GM21360 (cell line): Measurements from ENCODE around the gene MINDY4.
"Not testable (repeated sequence)": the region's sequence is repeated elsewhere in the genome, so short reads cannot be mapped to it uniquely, and the experiment has no call there.

Experiments used
- ATAC-seq: cut with Tn5 transposase; IDR thresholded peaks from one replicate; pipeline ENCODE4 v1.9.1; 2021; ENCODE audit warnings: mild to moderate bottlenecking, moderate library complexity; ENCODE audit not compliant: unreplicated experiment

The MINDY4 gene

DNA sequence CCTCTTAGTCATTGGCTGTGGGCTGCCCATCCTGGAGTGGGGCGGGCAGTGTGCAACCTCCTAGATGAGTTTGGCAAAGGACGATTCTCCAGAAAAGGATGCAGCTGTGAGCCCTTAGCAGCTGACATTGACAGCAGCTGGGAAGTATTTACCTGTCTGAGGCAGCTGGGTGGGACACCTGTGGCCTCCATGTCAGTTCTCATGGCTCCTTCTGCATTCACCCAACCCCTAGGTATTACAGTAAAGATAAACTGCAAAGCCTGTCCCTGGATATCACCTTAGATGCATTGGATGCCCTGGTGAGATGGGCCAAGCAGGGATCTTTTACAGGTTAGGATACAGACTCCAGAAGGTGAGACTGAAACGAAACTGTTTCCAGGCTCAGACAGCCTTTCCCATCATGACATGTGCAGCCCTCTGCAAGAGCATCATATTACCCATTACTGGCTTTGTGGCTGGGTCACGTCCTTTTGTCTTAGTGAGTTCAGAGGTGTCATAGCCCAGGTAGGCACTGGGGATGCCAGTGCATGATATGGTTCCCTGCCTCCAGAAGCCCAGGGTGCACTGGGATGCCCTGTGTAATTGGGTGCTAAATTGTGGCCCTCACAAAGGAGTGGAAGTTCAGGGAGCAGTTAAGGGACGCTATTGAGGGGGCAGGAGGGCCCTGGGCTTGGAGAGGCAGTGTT, 28.9 kb downstream of the MINDY4 start:
- no peak for ATAC-seq

DNA sequence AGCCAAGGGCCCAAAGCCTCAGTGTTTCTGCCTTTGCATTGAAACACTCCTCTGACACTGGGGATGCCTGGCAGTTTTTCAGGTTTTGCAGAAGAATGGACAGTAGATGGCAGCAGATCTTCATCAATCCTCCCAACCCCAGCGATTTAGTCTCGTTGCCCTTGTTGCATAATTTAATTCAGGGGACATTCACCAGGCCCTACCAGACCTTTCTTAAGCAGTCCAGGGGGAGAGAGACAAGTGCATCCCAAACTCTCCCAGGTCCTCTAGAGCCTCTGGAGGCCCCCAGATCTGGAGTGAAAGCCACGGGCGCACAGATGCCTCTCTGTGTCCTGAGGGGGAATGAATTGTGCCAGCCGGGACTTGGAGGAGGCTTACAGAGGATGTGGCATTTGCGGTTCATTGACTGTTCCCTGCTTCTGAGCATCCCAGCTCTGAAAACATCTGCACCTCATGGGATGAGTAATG, 29.6 kb downstream of the MINDY4 start:
- ATAC-seq: peak; percentile 24

DNA sequence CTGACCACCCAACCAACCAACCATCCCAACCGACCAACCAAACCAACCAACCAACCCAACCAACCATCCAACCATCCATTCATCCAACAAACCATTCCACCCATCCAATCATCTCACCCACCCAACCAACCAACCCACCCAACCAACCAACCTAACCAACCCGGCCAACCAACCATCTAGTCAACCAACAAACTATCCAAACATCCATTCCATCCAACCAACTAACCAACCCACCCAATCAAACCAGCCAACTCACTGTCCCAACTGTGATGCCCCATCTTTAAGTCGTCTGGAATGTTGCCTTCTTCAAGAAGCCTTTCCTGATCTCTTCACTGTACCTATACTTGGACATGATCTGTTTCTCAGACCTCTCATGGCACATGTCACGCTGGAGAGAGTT, 31.6 kb downstream of the MINDY4 start:
- no peak for ATAC-seq

DNA sequence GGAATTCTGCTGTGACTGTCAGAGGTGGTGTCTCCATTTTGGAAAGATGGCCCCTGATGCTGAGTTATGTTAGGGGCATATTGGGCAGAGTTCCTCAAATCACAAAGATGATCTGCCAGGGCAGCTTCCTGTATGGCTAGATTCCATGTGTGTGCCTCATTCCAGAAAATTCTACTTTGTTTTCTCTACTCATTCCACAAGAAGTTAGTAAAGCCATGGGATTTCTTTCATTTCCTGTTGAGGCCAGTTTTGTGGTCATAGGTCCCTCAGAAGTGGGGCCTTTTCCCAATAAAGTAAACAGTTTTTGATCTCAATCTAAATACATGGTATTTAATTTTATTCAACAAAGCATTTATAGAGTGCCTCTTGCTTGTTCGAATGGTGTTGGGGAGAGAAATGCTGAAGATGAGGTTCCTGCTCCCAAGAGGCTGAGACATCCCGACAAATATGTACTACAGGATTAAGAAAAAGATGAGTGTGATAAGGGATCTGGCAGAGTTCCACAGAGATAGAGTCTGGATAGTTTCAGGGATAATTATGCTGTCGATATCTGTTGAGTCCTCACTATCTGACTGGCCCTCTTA, 33.0 kb downstream of the MINDY4 start:
- no peak for ATAC-seq

DNA sequence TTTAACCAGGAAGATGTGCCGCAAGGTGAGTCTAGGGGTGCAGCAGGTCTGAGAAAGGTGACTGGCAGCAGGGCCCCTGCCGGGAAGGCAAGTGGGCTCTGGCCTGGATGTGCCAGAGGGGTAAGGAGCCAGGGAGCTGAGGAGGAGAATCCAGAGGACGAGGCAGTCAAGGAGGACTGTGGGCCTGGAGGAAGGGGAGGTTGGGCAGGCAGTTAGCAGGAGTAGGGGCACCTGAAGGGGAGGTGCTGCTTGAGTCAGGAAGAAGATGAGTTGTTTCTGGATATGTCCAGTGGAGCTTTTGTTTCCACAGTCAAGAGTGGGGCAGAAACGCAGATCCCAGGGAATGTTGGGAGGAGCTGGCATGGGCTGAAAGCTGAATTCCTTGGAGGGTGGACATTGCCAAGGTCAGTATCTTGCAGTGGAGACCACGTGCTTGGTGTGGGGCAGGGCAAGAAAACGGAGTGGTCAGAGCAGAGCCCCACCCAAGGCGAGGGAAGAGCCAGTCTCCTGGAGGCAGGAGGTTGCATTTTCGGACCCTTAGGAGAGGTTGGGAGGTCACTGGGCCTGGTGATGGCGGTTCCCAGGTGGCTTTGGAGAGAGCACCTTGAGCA, 34.0 kb downstream of the MINDY4 start:
- ATAC-seq: no peak

DNA sequence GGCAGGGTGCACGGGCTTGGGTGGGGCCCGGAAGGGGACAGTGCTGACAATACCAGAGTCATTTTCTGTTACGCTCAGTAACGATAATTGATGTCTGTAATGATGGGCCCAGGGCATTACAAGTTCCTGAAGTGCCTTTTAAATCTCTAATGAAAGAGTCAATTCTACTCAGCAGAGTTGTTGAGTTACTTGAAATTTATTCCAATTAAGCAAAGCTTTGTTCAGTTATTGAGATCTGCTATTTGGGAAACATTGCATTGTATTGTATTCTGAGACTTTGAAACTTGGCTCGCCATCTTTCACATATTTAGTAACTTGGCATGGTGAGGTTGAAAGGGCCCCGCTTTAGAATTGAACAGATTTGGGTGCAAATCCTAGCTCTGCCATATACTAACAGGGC, 34.7 kb downstream of the MINDY4 start:
- no peak for ATAC-seq

DNA sequence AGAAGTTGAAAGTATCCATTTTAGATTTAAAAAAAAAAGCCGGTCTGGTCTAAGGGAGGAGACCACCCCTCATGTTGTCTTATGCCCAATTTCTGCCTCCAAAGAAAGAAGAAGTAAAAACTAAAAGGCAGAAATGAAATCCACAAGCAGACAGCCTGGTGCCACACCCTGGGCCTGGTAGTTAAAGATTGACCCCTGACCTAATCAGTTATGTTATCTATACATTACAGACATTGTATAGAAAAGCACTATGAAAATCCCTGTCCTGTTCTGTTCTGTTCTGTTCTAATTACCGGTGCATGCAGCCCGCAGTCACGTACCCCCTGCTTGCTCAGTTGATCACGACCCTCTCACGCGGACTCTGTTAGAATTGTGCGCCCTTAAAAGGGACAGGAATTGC, 36.3 kb downstream of the MINDY4 start:
- ATAC-seq: not testable (repeated sequence)

DNA sequence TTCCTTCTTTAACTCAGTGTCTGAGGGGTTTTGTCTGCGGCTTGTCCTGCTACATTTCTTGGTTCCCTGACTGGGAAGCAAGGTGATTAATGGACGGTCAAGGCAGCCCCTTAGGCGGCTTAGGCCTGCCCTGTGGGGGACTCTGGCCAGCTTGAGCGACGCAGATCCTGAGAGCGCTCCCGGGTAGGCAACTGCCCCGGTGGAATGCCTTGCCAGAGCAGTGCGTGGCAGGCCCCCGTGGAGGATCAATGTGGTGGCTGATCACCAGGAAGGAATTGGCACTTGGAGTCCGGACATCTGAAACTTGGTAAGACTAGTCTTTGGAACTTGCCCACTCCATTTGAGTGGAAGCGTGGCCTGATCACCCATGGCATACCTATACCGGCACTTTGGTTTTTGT, 36.7 kb downstream of the MINDY4 start:
- ATAC-seq: not testable (repeated sequence)

DNA sequence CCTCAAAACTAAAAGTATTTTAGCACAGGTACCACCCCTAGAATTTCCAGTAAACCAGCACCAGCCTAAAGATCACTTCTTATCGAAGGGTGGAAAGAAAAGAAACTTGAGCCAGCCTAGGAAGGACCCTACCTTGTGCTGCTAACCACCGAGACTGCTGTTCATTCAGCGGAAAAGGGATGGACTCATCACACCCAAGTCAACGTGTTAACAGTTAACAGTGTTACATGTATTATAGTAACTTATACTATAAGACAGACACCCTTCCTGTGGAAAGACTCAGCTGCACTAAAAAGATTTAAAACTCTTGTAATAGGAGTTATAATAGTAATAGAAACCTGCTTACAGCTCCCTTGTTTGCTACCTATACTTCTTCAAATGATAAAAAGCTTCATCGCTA, 39.8 kb downstream of the MINDY4 start:
- no peak for ATAC-seq

DNA sequence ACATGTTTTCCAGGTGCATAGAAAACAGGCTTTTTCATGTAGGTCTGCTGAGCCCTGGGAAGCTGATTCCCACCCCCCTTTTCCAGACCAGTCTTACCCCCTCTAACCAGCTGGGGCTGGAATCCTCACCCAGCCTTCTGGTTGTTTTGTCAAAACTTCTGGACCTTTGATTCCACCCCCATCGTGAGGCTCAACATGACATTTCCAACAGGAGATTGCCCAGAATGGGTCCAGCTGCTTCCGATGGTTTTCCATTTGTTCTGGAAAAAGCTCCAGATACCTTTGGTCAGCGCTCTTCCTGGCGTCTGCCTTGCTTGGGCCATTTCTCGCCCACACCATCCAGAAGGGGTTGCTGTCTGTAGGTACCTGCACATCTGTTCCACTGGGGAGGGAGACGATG, 41.5 kb downstream of the MINDY4 start:
- no peak for ATAC-seq

DNA sequence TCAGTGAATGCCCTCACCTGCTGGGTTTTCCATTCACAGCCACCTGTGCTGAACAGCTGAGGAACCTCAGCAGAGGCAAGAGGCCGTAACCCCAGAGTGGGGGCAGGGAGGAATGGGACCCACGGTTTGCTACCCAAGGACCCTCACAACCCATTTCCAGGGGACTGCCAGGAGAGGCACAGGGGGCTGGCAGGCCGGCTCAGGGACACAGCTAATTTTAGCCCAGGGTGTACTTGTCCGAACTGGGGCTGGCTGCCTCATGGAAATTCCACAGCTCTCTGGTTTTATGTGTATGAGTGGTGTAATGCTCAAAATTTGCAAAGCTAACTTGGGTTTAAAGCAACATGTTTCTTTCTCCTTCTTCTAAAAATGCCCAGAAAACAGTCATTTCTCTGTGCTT, 42.2 kb downstream of the MINDY4 start:
- no peak for ATAC-seq

DNA sequence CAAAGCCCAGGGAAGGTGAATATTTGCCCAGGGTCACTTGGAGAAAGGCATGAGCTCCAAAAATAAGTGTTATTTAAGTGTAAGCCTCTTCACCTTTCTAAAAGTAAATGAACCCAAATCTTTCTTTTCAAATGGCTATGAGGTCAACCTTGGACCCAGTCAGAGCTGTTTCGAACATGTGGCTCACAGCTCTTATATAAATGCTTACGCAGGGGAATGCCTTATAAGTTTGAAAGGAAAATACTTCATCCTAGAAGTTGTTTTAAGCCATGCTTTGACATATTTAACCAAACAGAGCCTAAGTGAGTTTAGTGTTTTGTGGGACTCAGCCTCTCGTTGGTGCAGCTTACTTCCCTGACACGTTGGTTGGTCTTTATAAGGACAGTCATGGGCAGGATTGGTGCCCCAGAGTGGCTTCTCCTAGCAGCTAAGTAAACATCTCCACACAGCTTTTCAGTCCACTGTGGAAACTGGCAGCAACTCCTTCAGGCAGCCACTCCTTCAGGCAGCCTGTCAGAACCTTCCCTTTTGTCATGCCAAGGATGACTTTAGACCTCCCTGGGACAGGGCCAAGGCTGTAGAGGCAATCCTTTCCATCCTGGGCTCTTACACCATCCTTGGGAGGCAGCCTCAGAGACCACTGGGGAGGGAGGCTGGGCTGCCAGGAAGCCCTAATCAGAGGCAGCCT, 43.6 kb downstream of the MINDY4 start:
- no peak for ATAC-seq

DNA sequence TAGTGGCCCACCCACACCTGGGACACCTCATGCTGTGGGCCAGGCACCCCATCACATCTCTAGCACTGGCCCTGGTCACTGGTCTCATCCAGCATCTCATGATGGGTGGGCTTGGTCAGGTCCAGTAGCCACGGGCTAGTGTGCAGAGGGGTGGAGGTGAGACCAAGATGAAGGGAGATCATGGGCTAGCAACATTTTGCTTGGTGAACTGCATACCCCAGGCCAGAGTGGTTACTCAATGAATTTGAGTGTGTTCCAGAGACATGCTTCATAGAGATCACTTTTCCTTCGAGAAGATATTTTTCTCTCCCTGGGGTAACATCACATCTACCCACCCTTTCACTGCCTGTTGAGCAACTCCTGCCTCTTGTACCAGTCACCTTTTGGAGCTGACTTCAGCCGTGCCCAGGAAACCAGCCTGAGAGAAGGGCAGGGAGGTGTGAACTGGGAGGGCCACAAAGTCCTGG, 44.2 kb downstream of the MINDY4 start:
- no peak for ATAC-seq

DNA sequence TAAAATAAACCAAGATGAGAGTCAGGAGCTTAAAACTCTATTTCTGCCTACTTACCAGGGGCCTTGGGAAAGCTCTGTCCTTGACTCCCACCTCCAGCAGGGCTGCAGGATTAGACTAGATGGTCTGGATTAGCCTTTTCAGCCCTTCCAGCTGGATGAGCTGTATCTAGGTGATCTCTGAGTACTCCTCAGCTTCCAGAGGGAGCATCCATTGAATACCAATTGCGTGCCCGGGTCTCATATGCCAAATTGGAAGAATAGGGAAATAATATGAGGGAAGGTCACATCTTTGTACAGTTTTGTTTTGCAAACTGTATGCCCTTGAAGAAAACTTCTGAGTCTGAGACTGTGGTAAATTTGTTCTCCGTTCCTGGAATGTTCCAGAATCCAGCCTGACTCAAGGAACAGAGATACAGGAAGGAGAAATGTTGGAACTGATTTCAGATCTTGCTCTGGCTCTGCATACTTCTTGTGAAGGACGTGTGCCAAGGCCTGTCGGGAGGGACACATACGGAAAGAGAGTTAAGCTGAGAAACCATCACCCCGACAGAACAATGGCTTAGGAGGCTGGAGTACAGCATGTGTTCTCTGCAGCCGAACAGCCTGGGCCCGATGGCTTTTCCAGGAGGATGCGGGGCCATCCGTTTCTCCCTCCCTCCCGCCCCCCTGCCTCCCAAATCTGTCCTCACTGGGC, 44.9 kb downstream of the MINDY4 start:
- ATAC-seq: no peak

DNA sequence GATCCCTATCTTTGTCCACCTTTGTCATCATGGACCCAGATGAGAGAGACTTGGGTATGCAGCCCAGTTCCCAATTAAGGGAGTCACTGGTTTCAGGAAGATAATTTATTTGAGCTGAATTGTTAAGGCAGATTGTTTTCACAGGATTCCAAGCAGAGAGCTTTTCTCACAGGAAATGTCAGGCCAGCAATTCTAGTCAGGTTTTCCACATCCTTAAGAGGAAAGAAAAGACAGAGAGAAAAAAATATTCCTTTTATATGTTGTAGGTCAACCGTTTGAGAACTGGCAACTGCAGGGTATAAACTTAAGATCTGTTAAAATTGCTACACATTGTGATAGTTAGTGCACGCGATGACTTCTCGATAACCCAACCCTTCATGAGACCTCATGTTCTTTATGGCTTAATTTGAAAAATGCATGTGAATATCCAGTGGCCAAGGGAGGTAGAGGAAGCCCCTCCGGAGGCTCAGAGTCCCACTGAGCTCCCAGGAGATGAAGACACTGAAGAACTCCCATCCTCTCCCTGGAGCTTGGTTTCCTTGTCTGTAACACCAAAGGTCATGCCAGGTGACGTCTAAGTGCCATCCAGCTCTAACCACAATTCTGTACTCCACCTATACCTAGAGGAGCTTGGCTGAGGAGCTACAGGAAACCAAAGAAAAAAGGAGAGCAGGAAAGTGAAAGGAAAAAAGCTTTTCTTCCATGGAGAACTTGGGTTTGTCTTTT, 45.6 kb downstream of the MINDY4 start:
- ATAC-seq: no peak

DNA sequence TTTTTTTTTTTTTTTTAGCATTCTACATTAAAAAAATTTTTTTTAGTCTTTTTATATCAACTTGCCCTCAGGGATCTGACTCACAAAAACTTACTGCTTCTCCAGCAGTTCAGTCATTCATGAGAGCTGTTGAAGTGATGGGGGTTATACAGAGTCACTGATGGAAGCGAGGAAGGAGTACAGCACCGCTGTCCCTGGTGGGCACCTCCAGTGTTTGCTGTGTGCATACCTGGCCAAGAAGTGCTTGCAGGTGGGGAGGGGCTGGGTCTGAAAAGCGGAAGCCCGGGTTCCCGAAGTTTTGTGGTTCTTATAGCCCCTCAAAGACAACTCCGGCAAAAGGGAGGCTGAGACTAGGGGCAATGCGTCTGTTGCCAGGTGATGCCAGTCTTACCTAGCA, 46.2 kb downstream of the MINDY4 start:
- ATAC-seq: no peak

DNA sequence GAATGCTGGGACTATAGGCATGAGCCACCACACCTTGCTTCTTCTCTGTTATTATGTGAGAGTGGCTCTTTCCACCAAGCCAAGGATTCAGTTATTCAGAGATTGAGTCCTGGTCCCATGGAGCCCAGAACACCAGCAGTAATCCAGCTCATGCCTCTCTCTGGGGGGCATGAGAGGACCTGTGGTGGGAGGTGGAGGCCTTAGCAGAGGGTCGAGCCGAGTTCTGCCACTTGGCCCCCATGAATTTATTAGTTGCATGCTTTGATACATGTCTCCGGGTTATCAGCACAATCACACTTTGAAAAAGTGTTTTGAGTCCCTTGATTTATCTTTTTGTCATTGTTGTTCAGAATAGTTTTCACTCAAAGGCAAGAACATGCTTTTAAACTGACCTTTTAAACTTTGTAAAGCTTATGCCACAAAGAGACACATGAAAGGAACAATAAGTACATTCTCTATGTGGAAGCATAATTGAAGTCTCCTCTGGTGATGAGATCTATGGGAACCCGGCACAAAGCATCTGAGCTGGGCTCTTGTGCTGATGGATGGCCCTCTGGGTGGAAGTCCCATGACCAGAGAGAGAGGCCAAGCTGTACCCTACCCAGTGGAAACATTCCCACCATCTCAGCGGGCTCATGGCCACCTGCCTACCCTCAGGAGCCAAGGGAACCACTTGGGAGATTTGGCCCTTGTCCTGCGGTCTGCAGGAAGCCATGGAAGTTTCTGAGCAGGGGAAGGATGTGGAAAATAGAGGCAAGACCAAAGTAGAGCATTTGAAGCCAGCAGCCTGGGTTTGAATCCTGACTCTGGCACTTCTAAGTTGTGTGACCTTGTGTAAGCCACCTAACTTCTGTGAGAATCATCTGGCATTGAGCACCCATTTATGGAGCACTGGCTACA, 53.9 kb downstream of the MINDY4 start:
- ATAC-seq: no peak

DNA sequence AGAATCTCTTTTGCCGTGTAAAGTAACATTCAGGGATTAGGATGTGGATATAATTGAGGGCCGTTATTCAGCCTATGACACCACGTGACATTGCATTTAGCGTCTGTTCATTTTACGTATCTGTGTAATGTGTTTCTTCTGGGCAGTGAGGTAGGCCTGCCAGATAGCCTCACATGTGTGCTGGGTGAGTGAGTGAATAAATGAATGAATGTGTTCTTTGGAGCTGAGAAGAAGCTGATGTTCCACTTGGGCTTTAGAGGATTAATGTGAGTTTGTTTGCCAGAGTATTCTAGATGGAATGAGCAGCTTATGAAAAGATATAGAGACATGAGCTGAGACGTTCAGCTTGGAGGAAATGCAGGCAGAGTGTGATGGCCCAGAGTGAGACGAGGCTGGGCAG, 55.0 kb downstream of the MINDY4 start:
- ATAC-seq: no peak

DNA sequence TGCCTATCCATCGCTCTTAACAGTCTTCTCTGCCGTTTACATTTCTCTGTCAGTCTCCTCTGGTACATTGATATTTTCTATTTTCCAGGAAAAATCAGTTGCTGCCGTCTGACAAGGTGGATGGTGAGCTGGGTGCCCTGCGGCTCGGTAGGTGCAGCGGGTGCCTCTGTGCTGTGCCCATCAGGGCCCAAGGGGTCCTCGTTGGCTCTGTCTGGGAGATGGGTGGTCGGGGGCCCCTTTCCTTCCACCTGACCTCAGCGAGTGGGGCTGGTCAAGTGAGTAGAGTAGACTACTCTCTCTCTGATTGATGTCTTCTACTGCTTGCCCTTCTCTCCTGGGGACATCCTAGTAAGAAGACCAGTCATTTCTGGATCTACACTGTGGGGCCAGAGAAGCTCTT, 57.4 kb downstream of the MINDY4 start:
- no peak for ATAC-seq

DNA sequence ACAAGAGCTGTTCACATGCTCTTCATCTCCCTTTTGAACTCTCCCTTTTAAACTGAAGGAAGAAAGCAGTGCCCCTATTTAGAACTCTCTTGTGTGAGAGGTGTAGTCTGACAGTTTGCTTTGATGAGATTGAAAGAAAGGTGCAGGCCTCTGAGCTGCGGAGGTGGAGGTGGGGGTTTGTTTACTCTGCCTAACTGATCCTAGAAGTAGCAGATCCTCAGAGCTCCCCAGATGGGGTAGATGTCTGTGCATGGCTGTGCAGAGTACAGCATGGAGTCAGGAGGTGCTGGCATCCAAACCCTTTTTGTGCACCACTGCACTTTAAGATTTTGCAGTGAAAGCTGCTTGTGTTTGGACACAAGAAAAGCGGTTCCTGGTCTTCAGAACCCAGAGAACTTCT, 58.3 kb downstream of the MINDY4 start:
- ATAC-seq: no peak
